ENCODE results near the gene MAPK12.

The MAPK12 gene

GRCh38 chr22:50280708-50281383 is 19.4 kb upstream of the MAPK12 start:
- DNase-seq (ENCODE audit: low read depth): no peak
- TF ChIP-seq MYC (IDR thresholded peaks at IDR 0.05; ENCODE audit: low read depth, low read length) (no peak), CTCF (IDR thresholded peaks at IDR 0.05; ENCODE audit: low read depth, low read length) (no peak), POLR2A (IDR thresholded peaks at IDR 0.05; ENCODE audit: extremely low read depth, insufficient read length) (no peak), MAX (IDR thresholded peaks at IDR 0.05; ENCODE audit: low read depth, low read length) (no peak)
- no peak overlapping the region for H3K4me3 ChIP-seq (ENCODE audit: low read depth, low read length)

- H3K4me3 ChIP-seq (ENCODE audit: low read depth, low read length): no peak overlapping the region
- TF ChIP-seq POLR2A (IDR thresholded peaks at IDR 0.05; ENCODE audit: extremely low read depth, insufficient read length) (no peak), CTCF (IDR thresholded peaks at IDR 0.05; ENCODE audit: low read depth, low read length) (no peak), MAX (IDR thresholded peaks at IDR 0.05; ENCODE audit: low read depth, low read length) (no peak), MYC (IDR thresholded peaks at IDR 0.05; ENCODE audit: low read depth, low read length) (no peak)
- no peak for DNase-seq (ENCODE audit: low read depth)
Observed at GRCh38 chr22:50280022-50280707, 18.7 kb upstream of the MAPK12 start.

- TF ChIP-seq POLR2A (IDR thresholded peaks at IDR 0.05; ENCODE audit: extremely low read depth, insufficient read length) (no peak), MYC (IDR thresholded peaks at IDR 0.05; ENCODE audit: low read depth, low read length) (no peak), CTCF (IDR thresholded peaks at IDR 0.05; ENCODE audit: low read depth, low read length) (no peak), MAX (IDR thresholded peaks at IDR 0.05; ENCODE audit: low read depth, low read length) (no peak)
- H3K4me3 ChIP-seq (ENCODE audit: low read depth, low read length): no peak overlapping the region
Observed at GRCh38 chr22:50278956-50279619, 17.6 kb upstream of the MAPK12 start.

GRCh38 chr22:50278461-50278860 is 17.0 kb upstream of the MAPK12 start:
- DNase-seq (ENCODE audit: low read depth): no peak
- H3K4me3 ChIP-seq (ENCODE audit: low read depth, low read length): no peak overlapping the region
- TF ChIP-seq MYC (IDR thresholded peaks at IDR 0.05; ENCODE audit: low read depth, low read length): no peak
- no peak for TF ChIP-seq CTCF (IDR thresholded peaks at IDR 0.05; ENCODE audit: low read depth, low read length)
- TF ChIP-seq MAX (IDR thresholded peaks at IDR 0.05; ENCODE audit: low read depth, low read length): no peak
- no peak for TF ChIP-seq POLR2A (IDR thresholded peaks at IDR 0.05; ENCODE audit: extremely low read depth, insufficient read length)

More at GRCh38 chr22:50278956-50279619, 17.6 kb upstream of the MAPK12 start:
- DNase-seq (ENCODE audit: low read depth): no peak

GRCh38 chr22:50277761-50278160 is 16.3 kb upstream of the MAPK12 start:
- no peak for TF ChIP-seq POLR2A (IDR thresholded peaks at IDR 0.05; ENCODE audit: extremely low read depth, insufficient read length)
- no peak for TF ChIP-seq CTCF (IDR thresholded peaks at IDR 0.05; ENCODE audit: low read depth, low read length)
- no peak for TF ChIP-seq MYC (IDR thresholded peaks at IDR 0.05; ENCODE audit: low read depth, low read length)
- no peak for TF ChIP-seq MAX (IDR thresholded peaks at IDR 0.05; ENCODE audit: low read depth, low read length)
- DNase-seq (ENCODE audit: low read depth): no peak
- no peak overlapping the region for H3K4me3 ChIP-seq (ENCODE audit: low read depth, low read length)

Data from NB4 (cell line).